OCI-LY1 (cell line): ENCODE data around the gene IL20RA.

ENCODE experiments used
- CTCF ChIP-seq: fragments of 200-600 bp; sonication (generic), shearing (Covaris generic); IDR thresholded peaks from 2 replicates; pipeline ENCODE4 v1.5.1; 2017; ENCODE audit warnings: mild to moderate bottlenecking, antibody characterized with exemption, low read length, moderate library complexity, mixed read lengths
- EZH2 ChIP-seq: fragments of 200-600 bp; sonication (generic), shearing (Covaris generic); IDR thresholded peaks from 2 replicates; pipeline ENCODE4 v1.8.0; 2017; ENCODE audit warnings: borderline replicate concordance, mixed run types, mild to moderate bottlenecking, antibody characterized with exemption, low read length, moderate library complexity, mixed read lengths

GRCh38 chr6:137025786-137026730, 18.7 kb downstream of the IL20RA start:
- TF ChIP-seq CTCF = no peak
- TF ChIP-seq EZH2 = no peak
